Measurements from ENCODE around the gene IQCF2. TPM values are rescaled to one million over a fixed set of nuclear protein-coding genes. Genes with fewer than 3 reads are reported as not detected.

The IQCF2 gene
- total and polyA plus RNA-seq, 2 of the 13 experiments (the other 11 are each of a cell fraction or from before 2014, with no cell fraction given), result not detected

DNA sequence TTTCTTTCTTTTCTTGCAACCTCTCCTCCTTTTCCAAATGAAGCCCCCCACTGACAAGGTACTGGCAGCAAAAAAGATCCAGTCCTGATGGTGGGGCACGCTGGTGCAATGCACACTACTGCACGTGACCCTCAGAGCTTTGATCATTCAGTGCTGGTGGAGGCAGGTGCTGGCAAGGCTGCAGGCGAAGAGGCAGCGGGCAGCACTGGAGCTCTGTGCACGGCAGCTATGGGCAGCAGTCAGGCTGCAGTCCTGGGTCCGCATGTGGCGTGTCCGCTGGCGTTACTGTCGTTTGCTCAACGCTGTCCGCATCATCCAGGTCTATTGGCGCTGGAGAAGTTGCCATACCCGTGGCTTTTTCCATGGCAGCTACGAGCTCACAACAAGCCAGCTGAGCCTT is 42.3 kb upstream of the IQCF2 start (continued):
- TF ChIP-seq, protein P1, sequence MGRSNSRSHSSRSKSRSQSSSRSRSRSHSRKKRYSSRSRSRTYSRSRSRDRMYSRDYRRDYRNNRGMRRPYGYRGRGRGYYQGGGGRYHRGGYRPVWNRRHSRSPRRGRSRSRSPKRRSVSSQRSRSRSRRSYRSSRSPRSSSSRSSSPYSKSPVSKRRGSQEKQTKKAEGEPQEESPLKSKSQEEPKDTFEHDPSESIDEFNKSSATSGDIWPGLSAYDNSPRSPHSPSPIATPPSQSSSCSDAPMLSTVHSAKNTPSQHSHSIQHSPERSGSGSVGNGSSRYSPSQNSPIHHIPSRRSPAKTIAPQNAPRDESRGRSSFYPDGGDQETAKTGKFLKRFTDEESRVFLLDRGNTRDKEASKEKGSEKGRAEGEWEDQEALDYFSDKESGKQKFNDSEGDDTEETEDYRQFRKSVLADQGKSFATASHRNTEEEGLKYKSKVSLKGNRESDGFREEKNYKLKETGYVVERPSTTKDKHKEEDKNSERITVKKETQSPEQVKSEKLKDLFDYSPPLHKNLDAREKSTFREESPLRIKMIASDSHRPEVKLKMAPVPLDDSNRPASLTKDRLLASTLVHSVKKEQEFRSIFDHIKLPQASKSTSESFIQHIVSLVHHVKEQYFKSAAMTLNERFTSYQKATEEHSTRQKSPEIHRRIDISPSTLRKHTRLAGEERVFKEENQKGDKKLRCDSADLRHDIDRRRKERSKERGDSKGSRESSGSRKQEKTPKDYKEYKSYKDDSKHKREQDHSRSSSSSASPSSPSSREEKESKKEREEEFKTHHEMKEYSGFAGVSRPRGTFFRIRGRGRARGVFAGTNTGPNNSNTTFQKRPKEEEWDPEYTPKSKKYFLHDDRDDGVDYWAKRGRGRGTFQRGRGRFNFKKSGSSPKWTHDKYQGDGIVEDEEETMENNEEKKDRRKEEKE (IDR thresholded peaks at IDR 0.05), result no peak
- TF ChIP-seq ZFX (CRISPR knock-in tag; IDR thresholded peaks at IDR 0.05; ENCODE audit: low read depth), result no peak

DNA sequence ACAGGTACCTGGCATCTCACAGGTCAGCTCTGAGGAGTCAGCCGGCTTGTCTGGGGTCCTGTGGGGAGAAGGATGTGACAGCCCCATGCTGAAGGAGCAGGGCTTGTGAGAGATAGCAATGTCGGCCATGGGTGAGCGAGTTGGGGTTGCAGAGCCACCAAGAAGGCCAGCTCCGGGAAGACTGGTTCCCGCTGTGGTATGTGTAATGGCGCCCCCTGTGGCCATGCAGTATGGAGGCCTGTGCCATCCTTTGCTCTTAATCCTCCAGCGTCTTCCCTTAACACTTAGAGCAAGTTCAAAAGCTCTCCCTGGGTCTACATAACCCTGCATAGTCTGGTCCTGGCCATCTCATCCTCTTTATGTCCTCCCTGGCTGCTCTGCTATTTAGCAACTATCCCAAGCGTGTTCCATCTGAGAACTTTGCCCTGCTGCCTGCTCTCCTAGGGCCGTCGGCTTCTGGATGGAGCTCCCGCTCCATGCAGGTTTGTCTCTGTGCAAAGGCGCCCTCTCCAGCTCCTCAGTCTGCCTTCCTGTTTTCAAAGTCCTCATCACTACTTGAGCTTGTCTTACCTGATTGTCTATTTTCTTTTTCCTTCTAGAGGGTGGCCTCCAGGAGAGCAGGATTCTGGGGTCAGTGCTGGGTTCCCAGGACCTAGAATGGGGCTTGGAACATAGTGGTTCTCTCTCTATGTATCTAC is 41.6 kb upstream of the IQCF2 start:
- no TSS peak for BruUV-seq (replicated peaks)
- CTCF ChIA-PET (ENCODE audit: low intra/inter-chr PET ratio, low total read pairs), result no interaction called here
- H3K4me3 ChIP-seq (replicated peaks in 1 of 3; ENCODE audit: insufficient read depth in 1 of 3, low read depth in 2 of 3, low read length in 3 of 3), result no peak overlapping the region
- WGBS (ENCODE audit: low lambda C conversion rate), result 13% methylated on average over 11 of the region's 12 CpGs
- no peak for FAIRE-seq
- no peak overlapping the region for H3K9ac ChIP-seq (ENCODE audit: insufficient read depth, low read depth, low read length)
- no peak overlapping the region for H3K4me2 ChIP-seq (ENCODE audit: low read depth, low read length)
- H3K4me1 ChIP-seq (ENCODE audit: insufficient read depth, low read length), result no peaks in the 10 kb centered on the region
- in situ Hi-C loops (cut with HindIII; ENCODE audit: extremely low pct_ligation_motif_present, low pct_unique_long_range_greater_than_20kb), result no loop called here
- TF ChIP-seq, protein P2, sequence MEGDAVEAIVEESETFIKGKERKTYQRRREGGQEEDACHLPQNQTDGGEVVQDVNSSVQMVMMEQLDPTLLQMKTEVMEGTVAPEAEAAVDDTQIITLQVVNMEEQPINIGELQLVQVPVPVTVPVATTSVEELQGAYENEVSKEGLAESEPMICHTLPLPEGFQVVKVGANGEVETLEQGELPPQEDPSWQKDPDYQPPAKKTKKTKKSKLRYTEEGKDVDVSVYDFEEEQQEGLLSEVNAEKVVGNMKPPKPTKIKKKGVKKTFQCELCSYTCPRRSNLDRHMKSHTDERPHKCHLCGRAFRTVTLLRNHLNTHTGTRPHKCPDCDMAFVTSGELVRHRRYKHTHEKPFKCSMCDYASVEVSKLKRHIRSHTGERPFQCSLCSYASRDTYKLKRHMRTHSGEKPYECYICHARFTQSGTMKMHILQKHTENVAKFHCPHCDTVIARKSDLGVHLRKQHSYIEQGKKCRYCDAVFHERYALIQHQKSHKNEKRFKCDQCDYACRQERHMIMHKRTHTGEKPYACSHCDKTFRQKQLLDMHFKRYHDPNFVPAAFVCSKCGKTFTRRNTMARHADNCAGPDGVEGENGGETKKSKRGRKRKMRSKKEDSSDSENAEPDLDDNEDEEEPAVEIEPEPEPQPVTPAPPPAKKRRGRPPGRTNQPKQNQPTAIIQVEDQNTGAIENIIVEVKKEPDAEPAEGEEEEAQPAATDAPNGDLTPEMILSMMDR (CRISPR knock-in tag; IDR thresholded peaks at IDR 0.05), result peak; percentile 44
- TF ChIP-seq, protein P3, sequence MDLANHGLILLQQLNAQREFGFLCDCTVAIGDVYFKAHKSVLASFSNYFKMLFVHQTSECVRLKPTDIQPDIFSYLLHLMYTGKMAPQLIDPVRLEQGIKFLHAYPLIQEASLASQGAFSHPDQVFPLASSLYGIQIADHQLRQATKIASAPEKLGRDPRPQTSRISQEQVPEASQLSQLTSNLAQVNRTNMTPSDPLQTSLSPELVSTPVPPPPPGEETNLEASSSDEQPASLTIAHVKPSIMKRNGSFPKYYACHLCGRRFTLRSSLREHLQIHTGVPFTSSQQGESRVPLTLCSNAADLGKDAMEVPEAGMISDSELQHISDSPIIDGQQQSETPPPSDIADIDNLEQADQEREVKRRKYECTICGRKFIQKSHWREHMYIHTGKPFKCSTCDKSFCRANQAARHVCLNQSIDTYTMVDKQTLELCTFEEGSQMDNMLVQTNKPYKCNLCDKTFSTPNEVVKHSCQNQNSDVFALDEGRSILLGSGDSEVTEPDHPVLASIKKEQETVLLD (CRISPR knock-in tag; IDR thresholded peaks at IDR 0.05; ENCODE audit: low read depth), result no peak
- H2AFZ ChIP-seq (ENCODE audit: low read length), result no peak overlapping the region
- intact Hi-C loops (cut with micrococcal nuclease; ENCODE audit: unreplicated experiment), result loop anchor here (5.0 to 10.0 kb wide), 2 partner anchors 465 to 1143 kb away; partner anchors contain the start of gene GLYCTK
- peaks cover 0 to 24% of the 10 kb centered on the region in 2 experiments; a peak in 3 of 5 replicates for H3K27me3 ChIP-seq (ENCODE audit: control insufficient read depth in 1 of 2, insufficient read depth in 2 of 2, low read length in 2 of 2)
- no peaks in the 10 kb centered on the region for H3K9me3 ChIP-seq (ENCODE audit: low read length)
- peak; percentile 6 for DNase-seq (ENCODE audit: low spot score)
- no peak overlapping the region for H3K27ac ChIP-seq (ENCODE audit: extremely low read length, insufficient read depth, low read length)
- H3K79me2 ChIP-seq (ENCODE audit: insufficient read depth, low read length), result no peaks in the 10 kb centered on the region
- ATAC-seq, result peak; percentile 80
- POLR2A ChIA-PET, result no interaction called here
- H3K36me3 ChIP-seq (replicated peaks in 1 of 2; ENCODE audit: control insufficient read depth in 1 of 2, insufficient read depth in 2 of 2, low read length in 2 of 2), result no peaks in the 10 kb centered on the region
- no peaks in the 10 kb centered on the region for H4K20me1 ChIP-seq (ENCODE audit: insufficient read depth, low read length)

All from HepG2 (cell line).